Activated CD4-positive, CD25-positive, alpha-beta regulatory T cell treated with anti-CD3 and anti-CD28 coated beads, Interleukin-2, amount 50 U/mL, for 24 hours (primary cell): ENCODE measurements around the gene ALDH2.
"Not testable (repeated sequence)": the region's sequence is repeated elsewhere in the genome, so short reads cannot be mapped to it uniquely, and the experiment has no call there.

Experiments
- ATAC-seq, 2 donors: fragments of 150-1000 bp; cut with Tn5 transposase; one replicate each; pipeline ENCODE4 v1.10.0; 2021; ENCODE audit warnings: mild to moderate bottlenecking in 1 of 2, moderate library complexity in 1 of 2

ALDH2 gene

DNA sequence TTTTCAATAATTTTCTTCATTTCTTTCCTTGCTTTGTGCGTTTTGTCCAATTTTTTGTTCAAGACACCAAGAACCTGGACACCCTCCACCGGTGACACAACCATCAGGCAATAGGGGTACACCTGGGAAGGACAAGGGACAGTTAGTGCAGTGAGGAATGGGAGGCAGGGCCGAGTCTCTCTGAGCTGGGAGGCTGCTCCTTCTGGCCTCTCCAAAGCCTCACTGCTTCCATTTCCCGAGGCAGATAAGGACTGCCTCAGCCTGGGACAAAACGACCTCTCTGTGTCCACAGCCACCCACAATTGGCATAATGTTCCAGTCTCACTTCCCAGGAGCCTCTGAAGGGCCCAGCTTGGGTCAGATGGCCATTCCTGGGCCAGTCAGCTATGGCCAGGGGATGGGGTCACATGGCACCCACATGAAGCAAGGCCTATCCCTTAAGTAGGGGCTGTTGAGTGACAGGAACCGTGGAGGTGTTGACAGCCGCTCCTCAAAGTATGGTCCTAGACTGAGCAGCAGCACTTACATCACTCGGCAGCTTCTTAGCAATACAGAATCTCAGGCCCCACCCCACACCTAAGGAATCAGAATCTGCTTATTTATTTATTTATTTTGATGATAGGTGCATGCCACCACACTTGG, 61.7 kb downstream of the ALDH2 start:
- ATAC-seq = no peak

DNA sequence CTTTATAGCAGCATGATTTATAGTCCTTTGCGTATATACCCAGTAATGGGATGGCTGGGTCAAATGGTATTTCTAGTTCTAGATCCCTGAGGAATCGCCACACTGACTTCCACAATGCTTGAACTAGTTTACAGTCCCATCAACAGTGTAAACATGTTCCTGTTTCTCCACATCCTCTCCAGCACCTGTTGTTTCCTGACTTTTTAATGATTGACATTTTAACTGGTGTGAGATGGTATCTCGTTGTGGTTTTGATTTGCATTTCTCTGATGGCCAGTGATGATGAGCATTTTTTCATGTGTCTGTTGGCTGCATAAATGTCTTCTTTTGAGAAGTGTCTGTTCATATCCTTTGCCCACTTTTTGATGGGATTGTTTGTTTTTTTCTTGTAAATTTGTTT, 62.9 kb downstream of the ALDH2 start:
- not testable (repeated sequence) for ATAC-seq

DNA sequence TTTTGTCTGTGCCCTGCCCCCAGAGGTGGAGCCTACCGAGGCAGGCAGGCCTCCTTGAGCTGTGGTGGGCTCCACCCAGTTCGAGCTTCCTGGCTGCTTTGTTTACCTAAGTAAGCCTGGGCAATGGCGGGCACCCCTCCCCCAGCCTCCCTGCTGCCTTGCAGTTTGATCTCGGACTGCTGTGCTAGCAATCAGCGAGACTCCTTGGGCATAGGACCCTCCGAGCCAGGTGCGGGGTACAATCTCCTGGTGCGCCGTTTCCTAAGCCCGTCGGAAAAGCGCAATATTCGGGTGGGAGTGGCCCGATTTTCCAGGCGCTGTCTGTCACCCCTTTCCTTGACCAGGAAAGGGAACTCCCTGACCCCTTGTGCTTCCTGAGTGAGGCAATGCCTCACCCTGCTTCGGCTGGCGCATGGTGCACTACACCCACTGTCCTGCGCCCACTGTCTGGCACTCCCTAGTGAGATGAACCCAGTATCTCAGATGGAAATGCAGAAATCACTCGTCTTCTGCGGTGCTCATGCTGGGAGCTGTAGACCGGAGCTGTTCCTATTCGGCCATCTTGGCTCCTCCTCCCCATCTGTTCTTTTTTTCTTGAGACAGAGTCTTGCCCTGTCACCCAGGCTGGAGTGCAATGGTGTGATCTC, 68.1 kb downstream of the ALDH2 start:
- ATAC-seq = not testable (repeated sequence)

DNA sequence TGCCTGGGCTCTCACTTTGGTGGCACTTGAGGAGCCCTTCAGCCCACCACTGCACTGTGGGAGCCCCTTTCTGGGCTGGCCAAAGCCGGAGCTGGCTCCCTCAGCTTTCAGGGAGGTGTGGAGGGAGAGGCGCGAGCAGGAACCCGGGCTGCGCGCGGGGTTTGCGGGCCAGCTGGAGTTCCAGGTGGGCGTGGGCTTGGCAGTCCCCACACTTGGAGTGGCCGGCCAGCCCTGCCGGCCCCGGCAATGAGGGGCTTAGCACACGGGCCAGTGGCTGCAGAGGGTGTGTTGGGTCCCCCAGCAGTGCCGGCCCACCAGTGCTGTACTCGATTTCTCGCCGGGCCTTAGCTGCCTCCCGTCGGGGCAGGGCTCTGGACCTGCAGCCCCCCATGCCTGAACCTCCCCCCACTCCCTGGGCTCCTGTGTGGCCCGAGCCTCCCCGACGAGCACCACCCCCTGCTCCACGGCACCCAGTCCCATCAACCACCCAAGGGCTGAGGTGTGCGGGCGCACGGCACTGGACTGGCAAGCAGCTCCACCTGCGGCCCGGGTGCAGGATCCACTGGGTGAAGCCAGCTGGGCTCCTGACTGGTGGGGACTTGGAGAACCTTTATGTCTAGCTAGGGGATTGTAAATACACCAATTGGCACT, 68.9 kb downstream of the ALDH2 start:
- ATAC-seq = not testable (repeated sequence)

DNA sequence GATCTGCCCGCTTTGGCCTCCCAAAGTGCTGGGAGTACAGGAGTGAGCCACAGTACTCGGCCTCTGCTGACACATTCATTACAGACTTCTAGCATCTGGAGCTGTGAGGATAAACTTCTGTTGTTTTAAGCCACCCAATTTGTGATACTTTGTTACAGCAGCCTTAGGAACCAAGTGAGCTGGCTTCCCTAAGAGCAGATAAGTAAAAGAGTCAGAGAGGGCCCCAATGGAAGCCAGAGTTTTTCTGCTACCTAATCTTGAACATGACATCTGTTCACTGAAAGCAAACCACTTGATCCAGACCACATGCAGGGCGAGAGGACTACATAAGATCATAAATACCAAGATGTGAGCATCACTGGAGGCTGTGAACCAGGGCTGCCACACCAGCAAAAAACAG, 71.6 kb downstream of the ALDH2 start:
- ATAC-seq = no peak

DNA sequence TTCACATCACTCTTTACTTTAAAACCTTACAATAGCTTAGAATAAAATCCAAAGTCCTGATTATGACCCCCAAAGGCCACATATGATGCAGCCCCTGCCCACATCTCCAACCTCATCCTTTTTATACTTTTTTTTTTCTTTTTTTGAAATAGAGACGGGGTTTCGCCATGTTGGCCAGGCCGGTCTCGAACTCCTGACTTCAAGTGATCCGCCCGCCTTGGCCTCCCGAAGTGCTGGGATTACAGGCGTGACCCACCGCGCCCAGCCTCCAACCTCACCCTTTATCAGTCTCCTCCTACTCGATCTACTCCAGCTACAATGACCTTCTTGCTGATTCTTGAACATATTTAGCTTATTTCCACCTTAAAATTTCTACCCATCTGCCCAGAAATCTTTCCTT, 74.1 kb downstream of the ALDH2 start:
- ATAC-seq = no peak

DNA sequence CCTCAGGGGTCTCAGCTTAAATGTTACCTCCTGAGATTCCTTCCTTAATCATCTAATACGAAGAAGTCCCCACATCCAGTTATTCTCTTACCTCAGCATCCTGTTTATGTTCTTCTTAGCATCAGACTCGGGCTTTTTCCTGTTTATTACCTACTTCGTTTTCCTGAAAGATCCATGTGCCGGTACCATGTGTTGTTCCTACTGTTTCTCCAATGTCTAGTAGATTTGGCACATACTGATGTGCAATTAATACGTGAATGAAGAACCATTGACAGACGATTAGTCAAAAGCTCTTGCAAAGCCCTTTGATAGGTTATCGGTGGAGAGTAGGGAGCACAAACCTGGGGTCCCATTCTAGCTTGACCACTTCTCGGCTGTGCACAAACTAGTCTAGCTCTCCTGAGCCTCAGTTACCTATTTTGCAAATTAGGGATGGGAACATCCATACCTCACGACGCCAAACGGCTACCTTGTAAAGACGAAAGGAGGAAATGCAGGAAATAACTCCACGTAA, 74.6 kb downstream of the ALDH2 start:
- ATAC-seq = no peak

DNA sequence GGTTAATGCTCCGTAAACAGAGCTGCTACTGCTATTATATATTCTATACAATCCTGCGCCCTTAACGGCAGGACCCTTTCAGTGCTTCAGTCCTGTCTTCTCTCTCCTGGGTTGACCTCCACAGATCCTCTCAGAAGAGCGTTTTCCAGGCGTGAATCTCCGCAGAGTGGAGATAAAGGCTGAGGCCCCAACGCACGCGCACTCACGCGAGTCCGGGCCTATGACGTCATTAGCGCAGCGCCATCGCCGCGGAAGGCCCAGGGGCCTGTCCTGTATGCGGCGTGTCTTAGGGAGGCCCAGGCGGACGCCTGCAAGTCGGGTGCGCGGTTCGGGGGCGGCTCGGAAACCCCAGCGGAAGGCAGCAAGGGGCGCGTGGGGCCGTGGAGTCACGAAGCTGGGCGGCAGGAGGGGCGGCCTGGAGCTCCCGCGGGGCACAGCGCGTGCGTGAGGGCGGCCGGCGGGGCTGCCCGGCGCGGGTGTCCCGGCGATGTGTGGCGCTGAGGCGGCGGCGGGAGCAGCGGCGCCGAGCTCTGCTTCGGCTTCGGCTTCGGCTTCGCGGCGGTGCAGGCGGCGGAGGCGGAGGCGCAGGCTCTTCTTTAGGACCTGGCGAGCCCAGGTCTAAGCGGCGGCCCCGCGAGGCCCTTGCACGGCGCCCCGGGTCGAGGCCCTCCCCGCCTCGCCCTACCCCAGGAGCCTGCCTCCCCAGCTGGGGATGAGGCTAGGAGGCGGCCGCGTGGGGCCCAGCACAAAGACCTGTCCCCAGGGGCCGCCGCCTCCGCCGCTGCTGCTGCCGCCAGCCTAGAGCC, 75.2 kb downstream of the ALDH2 start, which contains the start of gene MAPKAPK5:
Gene MAPKAPK5 (plus strand): TSS at position 479 of the 806 bp plus-strand sequence. CDS start 506 bp downstream, outside the sequence.
- ATAC-seq = peak; percentile 90 to 92

DNA sequence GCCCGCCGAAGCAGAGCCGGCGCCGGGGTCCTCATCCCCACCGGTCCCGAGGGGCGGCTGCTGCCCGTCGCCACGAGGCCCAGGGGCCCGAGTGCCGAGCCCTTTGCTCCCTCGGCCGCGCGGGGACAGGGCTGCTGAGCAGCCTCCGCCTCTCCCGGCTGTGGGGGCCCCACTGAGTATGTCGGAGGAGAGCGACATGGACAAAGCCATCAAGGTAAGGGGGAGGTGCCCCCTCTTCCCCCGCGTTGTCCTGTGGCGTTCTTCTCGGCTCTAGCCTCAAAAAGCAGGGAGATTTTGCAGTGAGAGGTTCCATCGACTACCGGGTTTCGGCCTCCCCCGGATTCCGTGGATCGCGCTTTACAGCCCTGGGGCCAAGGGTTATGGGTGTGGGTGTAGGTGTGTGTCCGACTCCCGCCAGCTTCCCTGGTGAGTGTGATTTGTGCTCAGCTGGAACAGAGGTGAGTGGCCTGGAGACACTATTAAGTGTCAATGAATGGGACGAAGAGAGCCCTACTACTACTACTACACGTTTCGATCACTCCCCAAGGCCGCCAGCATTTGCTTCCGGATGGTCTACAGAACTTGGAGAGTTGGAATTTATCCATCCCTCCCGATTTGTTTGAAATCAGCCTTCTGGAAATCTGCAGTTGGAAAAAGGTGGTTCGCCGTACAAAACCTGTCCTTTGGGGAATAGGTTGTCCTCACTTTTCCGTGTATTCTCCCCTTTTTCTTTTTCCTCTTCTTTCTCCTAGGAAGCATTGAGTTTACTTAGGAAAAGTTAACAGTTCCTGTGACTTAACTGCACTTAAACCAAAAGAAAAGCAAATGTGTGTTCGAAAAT, 76.0 kb downstream of the ALDH2 start:
- peak; percentile 11 to 22 for ATAC-seq

DNA sequence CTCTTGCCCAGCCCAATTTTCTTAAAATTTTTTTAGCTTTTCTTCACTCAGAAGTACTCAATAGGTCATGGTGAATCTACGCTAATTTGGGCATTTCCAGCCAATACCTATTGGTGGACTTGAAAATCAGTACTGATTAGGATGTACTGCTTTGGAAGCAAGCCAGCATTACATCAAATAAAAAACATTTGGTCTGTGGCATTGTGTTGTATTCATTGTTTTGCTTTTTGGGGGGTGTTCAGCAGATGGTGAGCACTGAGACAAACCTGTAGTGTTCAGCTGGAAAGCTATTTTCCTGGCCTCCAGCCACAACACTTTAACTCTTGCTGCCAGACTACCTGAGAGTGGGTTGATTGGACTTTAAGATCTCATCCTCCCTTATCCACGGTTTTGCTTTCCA, 79.3 kb downstream of the ALDH2 start:
- no peak for ATAC-seq

DNA sequence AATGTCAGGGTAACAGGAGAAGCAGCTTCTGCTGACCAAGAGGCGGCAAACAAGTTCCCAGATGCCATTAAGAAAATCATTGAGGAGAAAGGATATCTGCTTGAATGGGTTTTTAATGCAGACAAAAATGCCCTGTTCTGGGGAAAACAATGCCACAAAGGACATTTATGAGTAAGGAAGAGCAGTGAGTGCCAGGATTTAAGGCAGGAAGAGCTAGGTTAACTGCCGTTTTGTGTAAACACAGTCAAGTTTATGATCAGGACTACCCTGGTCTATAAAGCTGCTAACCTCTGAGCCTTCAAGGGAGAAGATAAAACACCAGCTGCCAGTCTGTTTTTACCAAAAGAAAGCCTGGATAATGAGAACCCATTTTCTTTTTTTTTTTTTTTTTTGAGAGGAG, 83.8 kb downstream of the ALDH2 start:
- no peak for ATAC-seq

DNA sequence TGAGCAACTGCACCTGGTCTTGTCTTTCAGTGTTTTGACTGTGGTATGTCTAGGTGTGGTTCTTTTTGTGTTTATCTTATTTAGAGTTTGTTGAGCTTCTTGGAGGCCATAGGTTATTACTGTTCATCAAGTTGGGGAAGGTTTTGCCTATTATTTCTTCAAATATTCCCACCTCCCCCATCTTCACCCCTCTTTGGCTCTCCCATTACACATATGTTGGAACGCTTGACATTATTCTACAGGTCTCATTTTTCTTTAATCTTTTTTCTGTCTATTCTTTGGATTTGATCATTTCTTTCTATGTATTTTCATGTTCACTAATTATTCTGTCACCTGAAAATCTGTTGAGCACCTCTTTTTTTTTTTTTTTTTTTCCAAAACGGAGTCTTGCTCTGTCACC, 91.5 kb downstream of the ALDH2 start:
- ATAC-seq = no peak

DNA sequence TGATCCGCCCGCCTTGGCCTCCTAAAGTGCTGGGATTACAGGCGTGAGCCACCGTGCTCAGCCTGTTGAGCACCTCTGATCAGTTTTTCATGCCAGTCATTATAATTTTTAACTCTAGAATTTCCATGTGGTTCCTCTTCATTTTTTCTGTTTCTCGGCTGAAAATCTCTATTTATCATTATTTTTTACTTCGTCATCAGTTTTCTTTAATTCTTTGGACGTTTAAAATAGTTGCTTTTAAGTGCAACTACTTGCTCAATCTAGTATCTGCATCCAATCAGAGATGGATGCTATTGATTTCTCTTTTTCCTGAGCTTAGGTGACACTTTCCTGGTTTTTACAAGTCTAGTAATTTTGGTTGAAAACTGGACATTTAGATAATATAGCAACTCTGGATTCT, 92.0 kb downstream of the ALDH2 start:
- ATAC-seq = no peak

DNA sequence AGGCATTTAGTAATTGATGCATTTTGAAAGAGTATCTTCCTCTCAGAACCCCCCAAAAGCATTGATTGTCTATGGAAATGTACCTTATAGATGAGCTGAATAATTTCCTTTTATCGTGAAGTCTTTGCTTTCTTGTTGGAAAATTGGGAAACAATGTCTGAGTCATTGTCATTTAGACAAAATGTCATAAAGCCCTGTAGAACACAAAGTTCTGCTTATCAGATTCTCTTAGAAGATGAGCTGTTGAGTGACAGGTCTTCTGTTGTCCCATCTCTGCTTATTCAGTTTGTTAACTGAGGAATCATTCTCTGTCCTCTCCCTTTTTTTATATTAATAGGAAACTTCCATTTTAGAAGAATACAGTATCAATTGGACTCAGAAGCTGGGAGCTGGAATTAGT, 98.2 kb downstream of the ALDH2 start:
- ATAC-seq = no peak
